ENCODE data around the gene DHRS4L2.

DNA sequence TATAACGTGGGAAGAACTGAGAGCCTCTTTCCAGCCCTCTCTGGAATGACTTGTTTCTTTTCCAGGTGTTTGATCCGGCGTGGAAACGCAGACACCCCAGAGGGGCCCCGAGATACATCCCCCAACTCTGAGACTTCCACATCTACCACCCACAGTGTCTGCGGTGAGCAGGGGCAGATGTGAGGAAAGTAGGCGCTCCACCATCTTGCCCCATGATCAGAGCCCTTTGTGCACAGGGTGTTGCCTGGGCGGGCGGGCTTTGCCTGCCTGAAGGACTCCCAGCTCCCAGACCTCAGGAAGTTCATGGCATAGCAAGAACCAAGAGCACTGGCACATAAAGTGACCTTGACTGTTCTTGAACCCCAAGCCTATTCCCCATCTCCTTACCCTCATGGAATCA is 65.9 kb downstream of the DHRS4L2 start:
- TF ChIP-seq ELF4 (IDR thresholded peaks at IDR 0.05) = no peak
- no peak for TF ChIP-seq L3MBTL2 (conservative IDR thresholded peaks at IDR 0.05)
- no peak for TF ChIP-seq SUZ12 (IDR thresholded peaks at IDR 0.05)
- TF ChIP-seq, protein P1, sequence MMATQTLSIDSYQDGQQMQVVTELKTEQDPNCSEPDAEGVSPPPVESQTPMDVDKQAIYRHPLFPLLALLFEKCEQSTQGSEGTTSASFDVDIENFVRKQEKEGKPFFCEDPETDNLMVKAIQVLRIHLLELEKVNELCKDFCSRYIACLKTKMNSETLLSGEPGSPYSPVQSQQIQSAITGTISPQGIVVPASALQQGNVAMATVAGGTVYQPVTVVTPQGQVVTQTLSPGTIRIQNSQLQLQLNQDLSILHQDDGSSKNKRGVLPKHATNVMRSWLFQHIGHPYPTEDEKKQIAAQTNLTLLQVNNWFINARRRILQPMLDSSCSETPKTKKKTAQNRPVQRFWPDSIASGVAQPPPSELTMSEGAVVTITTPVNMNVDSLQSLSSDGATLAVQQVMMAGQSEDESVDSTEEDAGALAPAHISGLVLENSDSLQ (IDR thresholded peaks at IDR 0.05) = no peak
- no peak for TF ChIP-seq BHLHE40 (IDR thresholded peaks at IDR 0.05; ENCODE audit: borderline replicate concordance)
- TF ChIP-seq FOXK2 (IDR thresholded peaks at IDR 0.05) = no peak
- no peak for TF ChIP-seq FOXA1 (IDR thresholded peaks at IDR 0.05)
- TF ChIP-seq TARDBP (IDR thresholded peaks at IDR 0.05) = no peak
- TF ChIP-seq ZNF384 (IDR thresholded peaks at IDR 0.05) = no peak
- no peak for TF ChIP-seq FOXM1 (IDR thresholded peaks at IDR 0.05; ENCODE audit: borderline replicate concordance)
- no peak for TF ChIP-seq SP1 (IDR thresholded peaks at IDR 0.05)
- TF ChIP-seq CTBP1 (IDR thresholded peaks at IDR 0.05; ENCODE audit: borderline replicate concordance) = no peak
